BLaER1 (cell line): ENCODE data around the gene ATP5ME.

Experiments used
- H3K27ac ChIP-seq: shearing (Covaris generic); formaldehyde crosslinking; 2 replicates; pipeline ENCODE4 v1.8.1; 2022
- H3K27me3 ChIP-seq: shearing (Covaris generic); formaldehyde crosslinking; 2 replicates; pipeline ENCODE4 v1.8.1; 2022
- H3K36me3 ChIP-seq: shearing (Covaris generic); formaldehyde crosslinking; 2 replicates; pipeline ENCODE4 v1.8.1; 2022
- H3K4me1 ChIP-seq: shearing (Covaris generic); formaldehyde crosslinking; 2 replicates; pipeline ENCODE4 v1.8.1; 2022
- H3K4me2 ChIP-seq: shearing (Covaris generic); formaldehyde crosslinking; 2 replicates; pipeline ENCODE4 v1.8.1; 2022
- H3K4me3 ChIP-seq: shearing (Covaris generic); formaldehyde crosslinking; 2 replicates; pipeline ENCODE4 v1.8.1; 2022
- H3K9ac ChIP-seq: shearing (Covaris generic); formaldehyde crosslinking; 2 replicates; pipeline ENCODE4 v1.8.1; 2022
- H3K9me3 ChIP-seq: shearing (Covaris generic); formaldehyde crosslinking; 2 replicates; pipeline ENCODE4 v1.8.1; 2022
- H4K20me1 ChIP-seq: shearing (Covaris generic); formaldehyde crosslinking; 2 replicates; pipeline ENCODE4 v1.8.1; 2022
- Cebpa-rat ChIP-seq: shearing (Covaris generic); IDR thresholded peaks from 2 replicates; pipeline ENCODE4 v1.8.1; 2022

Gene ATP5ME

GRCh38 chr4:692771-693554 lies 18.9 kb upstream of the ATP5ME start:
- Histone ChIP-seq H3K4me1 (peaks cover 19% of the 10 kb centered on the region; the same call in 1 of the 2 replicates), H3K27ac (no peak overlapping the region), H3K27me3 (no peaks in the 10 kb centered on the region), H3K4me3 (no peak overlapping the region), H3K36me3 (no peaks in the 10 kb centered on the region), H3K9me3 (no peaks in the 10 kb centered on the region), H3K4me2 (peak overlapping the region; percentile 3; the same call in 1 of the 2 replicates), H4K20me1 (no peaks in the 10 kb centered on the region), H3K9ac (no peak overlapping the region)
- TF ChIP-seq Cebpa-rat = no peak

- Histone ChIP-seq H3K36me3 (no peaks in the 10 kb centered on the region), H3K4me1 (peaks cover 19% of the 10 kb centered on the region; the same call in 1 of the 2 replicates), H3K27me3 (no peaks in the 10 kb centered on the region), H3K4me2 (no peak overlapping the region), H3K27ac (no peak overlapping the region), H3K9ac (no peak overlapping the region), H4K20me1 (no peaks in the 10 kb centered on the region), H3K4me3 (no peak overlapping the region), H3K9me3 (no peaks in the 10 kb centered on the region)
- TF ChIP-seq Cebpa-rat = no peak
These were observed 15.6 kb upstream of the ATP5ME start for GRCh38 chr4:689723-690122.

- no peaks in the 10 kb centered on the region for H3K36me3 ChIP-seq
- no peak for TF ChIP-seq Cebpa-rat
- no peaks in the 10 kb centered on the region for H4K20me1 ChIP-seq
- H3K9ac ChIP-seq = no peak within 1 kb of the TSS
- no peaks in the 10 kb centered on the region for H3K9me3 ChIP-seq
- H3K27me3 ChIP-seq = no peaks in the 10 kb centered on the region
- H3K27ac ChIP-seq = no peak within 1 kb of the TSS
- H3K4me1 ChIP-seq = peaks cover 21% of the 10 kb centered on the region
- H3K4me2 ChIP-seq = no peak within 1 kb of the TSS
- H3K4me3 ChIP-seq = no peak within 1 kb of the TSS
These were observed 15.0 kb upstream of the ATP5ME start, which contains the start of gene SLC49A3 for GRCh38 chr4:688854-689681. Gene SLC49A3, minus strand, starts transcription at chr4:689151. Its CDS starts 24 bp downstream, at chr4:689127.

GRCh38 chr4:687971-688853 lies 14.1 kb upstream of the ATP5ME start:
- no peak overlapping the region for H3K4me2 ChIP-seq
- peaks cover 29% of the 10 kb centered on the region for H3K4me1 ChIP-seq
- H4K20me1 ChIP-seq = no peaks in the 10 kb centered on the region
- no peak overlapping the region for H3K4me3 ChIP-seq
- H3K36me3 ChIP-seq = no peaks in the 10 kb centered on the region
- no peak for TF ChIP-seq Cebpa-rat
- no peak overlapping the region for H3K27ac ChIP-seq
- no peaks in the 10 kb centered on the region for H3K9me3 ChIP-seq
- H3K9ac ChIP-seq = no peak overlapping the region
- H3K27me3 ChIP-seq = no peaks in the 10 kb centered on the region

GRCh38 chr4:687048-687970 lies 13.2 kb upstream of the ATP5ME start:
- H3K4me2 ChIP-seq = no peak overlapping the region
- no peak for TF ChIP-seq Cebpa-rat

GRCh38 chr4:686413-687040 lies 12.5 kb upstream of the ATP5ME start:
- Histone ChIP-seq H4K20me1 (no peaks in the 10 kb centered on the region), H3K4me3 (no peak overlapping the region), H3K9me3 (no peaks in the 10 kb centered on the region), H3K36me3 (no peaks in the 10 kb centered on the region), H3K9ac (no peak overlapping the region), H3K4me2 (no peak overlapping the region), H3K4me1 (peaks cover 28% of the 10 kb centered on the region), H3K27ac (no peak overlapping the region), H3K27me3 (no peaks in the 10 kb centered on the region)
- no peak for TF ChIP-seq Cebpa-rat

More at GRCh38 chr4:687048-687970, 13.2 kb upstream of the ATP5ME start:
- H3K4me3 ChIP-seq = no peak overlapping the region
- H4K20me1 ChIP-seq = no peaks in the 10 kb centered on the region
- no peaks in the 10 kb centered on the region for H3K27me3 ChIP-seq
- H3K4me1 ChIP-seq = peaks cover 31% of the 10 kb centered on the region
- H3K9me3 ChIP-seq = no peaks in the 10 kb centered on the region
- no peaks in the 10 kb centered on the region for H3K36me3 ChIP-seq
- H3K9ac ChIP-seq = no peak overlapping the region
- no peak overlapping the region for H3K27ac ChIP-seq

- no peaks in the 10 kb centered on the region for H4K20me1 ChIP-seq
- no peak overlapping the region for H3K27ac ChIP-seq
- H3K4me3 ChIP-seq = no peak overlapping the region
- H3K9me3 ChIP-seq = no peaks in the 10 kb centered on the region
- H3K4me1 ChIP-seq = peaks cover 32% of the 10 kb centered on the region
- H3K4me2 ChIP-seq = no peak overlapping the region
- no peaks in the 10 kb centered on the region for H3K36me3 ChIP-seq
- no peak for TF ChIP-seq Cebpa-rat
- H3K9ac ChIP-seq = no peak overlapping the region
- no peaks in the 10 kb centered on the region for H3K27me3 ChIP-seq
These were observed 11.8 kb upstream of the ATP5ME start for GRCh38 chr4:685679-686412.
